Fibroblast of skin of left quadriceps (primary cell): ENCODE results near the gene BCL7C.
A peak's percentile ranks its signal among the peaks of the same experiment; 100 is the strongest.
"Not testable (repeated sequence)": the region's sequence is repeated elsewhere in the genome, so short reads cannot be mapped to it uniquely, and the experiment has no call there.

Experiments used
- DNase-seq, 2 experiments: peaks; one replicate each; pipeline ENCODE4 v3.0.0-alpha.2; 2013; ENCODE audit warnings: low read depth in 2 of 2

The BCL7C gene

GRCh38 chr16:30893744-30894539 is at the start of gene BCL7C:
Gene BCL7C, minus strand, starts transcription at chr16:30894077. Its CDS starts 133 bp downstream, at chr16:30893944.
- peak; percentile 70 for DNase-seq

- DNase-seq: no peak
Measured at GRCh38 chr16:30942426-30942806, 48.5 kb upstream of the BCL7C start.

DNA sequence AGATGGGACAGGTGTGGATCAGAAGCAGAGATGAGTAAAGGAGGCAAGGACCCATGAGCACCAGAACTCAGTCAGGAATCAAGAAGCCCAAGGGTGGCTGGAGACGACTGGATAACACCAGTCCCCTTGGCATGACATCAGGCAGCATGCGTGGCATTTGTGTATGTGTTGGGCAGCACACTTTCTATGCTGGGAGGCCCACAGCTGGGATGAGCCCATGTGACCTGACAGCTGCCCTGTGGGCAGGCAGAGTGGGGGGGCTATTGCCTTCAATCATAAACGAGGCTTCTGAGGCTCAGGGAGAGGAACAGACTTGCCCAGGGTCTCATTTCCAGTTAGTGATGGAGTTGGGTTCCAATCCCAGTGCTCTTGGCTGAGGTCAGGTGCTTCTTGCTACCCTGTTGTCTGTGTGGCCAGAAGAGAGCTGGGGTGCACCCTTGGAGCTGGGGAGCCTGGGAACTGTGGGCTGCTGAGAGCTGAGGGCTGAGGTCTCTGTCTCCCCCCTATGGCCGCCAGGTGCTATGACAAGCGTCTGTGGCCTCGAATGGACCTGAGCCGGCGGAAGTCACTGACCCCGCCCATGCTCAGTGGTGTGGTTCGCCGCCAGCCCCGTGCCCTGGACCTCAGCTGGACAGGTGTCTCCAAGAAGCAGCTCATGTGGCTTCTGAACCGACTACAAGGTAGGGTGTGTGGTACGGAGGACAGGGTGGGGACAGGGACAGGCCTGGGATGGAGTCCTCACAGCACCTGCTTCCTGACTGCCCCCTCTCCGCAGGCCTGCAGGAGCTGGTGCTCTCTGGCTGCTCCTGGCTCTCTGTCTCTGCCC is 47.9 kb upstream of the BCL7C start:
- DNase-seq: no peak

DNA sequence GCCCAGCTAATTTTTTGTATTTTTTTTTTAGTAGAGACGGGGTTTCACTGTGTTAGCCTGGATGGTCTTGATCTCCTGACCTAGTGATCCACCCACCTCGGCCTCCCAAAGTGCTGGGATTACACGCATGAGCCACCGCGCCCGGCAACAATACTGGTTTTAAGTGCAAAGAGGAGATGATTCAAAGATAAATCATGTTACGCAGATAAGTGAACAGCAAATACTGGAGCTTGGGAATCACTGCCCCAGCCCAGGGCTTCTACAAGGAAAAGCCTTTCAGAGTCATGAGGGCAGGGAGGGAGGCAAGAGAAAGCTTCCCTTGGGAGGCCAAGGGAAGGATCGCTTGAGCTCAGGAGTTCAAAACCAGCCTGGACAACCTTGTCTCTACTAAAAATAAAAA is 45.7 kb upstream of the BCL7C start:
- not testable (repeated sequence) for DNase-seq

DNA sequence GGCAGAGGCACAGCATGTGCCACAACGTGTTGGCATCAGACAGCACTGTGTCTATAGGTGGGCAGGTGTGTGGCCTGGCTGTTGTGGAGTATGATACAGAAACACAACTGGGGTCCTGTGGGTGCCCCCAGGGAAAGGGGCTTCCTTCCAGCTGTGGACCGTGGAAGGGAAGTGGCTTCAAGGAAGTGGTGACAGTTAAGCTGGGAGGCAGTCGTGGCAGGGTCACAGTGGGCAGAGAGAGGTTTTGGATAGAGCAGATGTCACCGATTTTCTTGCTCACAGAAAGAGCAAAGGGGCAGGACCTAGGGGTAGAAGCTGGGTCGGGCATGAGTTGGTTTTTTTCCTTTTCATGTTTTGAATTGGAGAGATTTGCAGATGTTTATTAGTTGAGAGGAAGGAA is 43.8 kb upstream of the BCL7C start:
- DNase-seq: no peak

DNA sequence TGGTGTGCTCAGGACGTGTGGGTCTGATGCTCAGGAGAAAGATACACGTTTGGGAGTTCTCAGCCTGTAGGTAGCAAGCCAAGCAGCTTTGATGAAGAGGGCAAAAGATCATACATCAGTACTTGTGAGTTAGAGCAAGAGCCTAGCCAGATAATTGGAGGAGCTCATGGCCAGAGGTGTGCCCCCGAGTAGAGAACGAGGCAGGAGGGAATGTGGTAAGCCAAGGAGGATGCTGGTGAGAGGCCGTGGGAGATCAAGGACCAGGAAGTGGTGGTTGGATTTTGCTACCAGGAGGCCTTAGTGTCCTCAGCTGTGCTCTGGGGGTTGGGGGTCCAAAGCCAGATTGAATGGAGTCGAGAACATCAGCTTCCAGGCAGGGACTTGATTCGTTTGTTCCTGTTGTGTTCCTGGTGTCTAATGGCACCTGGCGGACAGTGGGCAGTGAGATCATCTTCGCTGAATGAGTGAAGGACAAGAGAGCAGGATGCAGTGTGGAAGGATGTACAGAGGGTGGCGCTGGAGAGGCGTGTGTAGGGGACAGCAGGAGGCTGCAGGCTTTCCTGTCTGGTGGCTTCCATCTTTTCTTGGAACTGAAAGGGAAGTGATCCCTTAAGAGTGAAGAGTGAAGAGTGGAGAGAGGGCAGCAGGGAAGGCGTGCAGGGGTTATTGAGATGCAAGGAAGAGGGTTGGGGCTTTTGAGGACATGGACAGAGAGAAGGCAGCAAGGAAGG is 41.1 kb upstream of the BCL7C start:
- no peak for DNase-seq

GRCh38 chr16:30931068-30931650 is 37.3 kb upstream of the BCL7C start:
- no peak for DNase-seq

DNA sequence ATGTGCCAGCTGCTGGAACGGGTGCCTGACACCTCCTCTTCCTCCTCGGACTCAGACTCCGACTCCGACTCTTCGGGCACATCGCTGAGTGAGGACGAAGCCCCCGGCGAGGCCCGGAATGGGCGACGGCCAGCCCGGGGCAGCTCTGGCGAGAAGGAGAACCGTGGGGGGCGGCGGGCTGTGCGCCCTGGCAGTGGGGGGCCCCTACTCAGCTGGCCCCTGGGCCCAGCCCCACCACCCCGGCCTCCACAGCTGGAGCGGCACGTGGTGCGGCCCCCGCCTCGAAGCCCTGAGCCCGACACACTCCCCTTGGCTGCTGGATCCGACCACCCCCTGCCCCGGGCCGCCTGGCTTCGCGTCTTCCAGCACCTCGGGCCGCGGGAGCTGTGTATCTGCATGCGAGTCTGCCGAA is 36.3 kb upstream of the BCL7C start:
- no peak for DNase-seq

DNA sequence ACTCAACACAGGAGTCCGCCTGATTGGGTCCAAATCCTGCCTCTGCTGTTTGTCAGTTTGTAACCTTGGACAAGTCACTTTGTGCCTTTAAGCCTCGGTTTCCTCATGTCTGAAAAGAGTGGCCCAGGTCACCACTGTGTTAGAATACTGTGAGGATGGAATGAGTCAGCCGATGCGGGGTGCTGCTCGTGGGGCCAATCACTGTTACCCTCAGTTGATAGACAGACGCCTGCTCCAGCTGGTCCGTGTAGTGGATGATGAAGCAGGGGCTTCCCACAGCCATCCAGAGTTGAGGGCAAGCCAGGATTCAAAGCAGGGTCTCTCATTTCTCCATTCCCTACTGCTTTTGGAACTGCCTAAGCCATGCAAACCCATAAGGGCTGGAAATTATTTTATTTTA is 35.3 kb upstream of the BCL7C start:
- no peak for DNase-seq

DNA sequence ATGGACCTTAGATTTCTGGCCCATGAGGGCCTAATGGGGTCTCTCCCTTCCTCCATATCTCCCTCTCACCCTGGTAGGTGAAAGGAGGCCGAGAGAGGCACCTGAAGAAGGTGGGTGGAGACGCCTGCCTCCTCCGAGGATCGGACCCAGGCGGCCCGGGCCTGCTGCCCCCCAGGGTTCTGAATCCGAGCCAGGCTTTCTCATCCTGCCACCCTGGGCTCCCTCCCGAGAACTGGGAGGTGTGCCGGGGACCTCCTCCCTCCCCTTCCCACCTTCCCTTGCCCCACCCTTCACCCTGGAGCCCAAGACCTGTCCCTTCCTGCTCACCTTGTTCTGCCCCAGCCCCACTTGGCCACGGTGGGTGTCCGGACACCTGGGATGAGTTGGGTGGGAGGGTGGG is 34.5 kb upstream of the BCL7C start:
- DNase-seq: no peak

GRCh38 chr16:30927789-30928378 is 34.0 kb upstream of the BCL7C start:
- DNase-seq: no peak

DNA sequence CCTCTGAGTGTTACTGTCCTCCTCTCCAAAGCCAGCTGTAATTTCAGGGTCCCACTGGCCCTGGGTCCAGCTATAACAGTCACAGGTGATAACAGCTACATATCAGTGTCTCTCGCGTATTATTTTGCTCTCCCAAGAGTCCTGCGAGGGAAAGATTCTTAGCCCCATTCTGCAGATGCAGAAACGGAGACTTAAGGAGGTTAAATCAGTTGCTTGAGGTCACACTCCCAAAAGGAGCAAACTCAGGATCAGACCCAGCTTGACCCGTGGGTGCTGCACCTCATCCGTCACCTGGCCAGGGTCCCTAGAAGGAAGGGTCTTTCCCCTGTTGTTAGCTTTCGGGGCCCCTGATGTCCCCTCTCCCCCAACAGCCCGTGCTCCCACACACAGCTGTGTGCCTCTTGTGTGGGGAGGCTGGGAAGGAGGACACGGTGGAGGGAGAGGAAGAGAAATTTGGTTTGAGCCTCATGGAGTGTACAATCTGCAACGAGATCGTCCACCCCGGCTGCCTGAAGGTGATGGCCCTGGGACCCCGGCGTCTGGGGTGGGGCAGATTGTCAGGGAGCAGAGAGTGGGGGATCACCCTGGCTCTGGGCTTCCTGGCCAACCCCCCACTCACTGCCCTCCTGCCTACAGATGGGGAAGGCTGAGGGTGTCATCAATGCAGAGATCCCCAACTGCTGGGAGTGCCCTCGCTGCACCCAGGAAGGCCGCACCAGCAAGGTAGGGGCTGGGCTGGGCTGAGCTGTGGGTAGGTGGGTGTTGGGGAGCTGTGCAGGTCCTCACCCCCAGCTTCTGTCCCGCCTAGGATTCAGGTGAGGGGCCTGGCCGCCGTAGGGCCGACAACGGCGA is 33.3 kb upstream of the BCL7C start:
- DNase-seq: no peak

DNA sequence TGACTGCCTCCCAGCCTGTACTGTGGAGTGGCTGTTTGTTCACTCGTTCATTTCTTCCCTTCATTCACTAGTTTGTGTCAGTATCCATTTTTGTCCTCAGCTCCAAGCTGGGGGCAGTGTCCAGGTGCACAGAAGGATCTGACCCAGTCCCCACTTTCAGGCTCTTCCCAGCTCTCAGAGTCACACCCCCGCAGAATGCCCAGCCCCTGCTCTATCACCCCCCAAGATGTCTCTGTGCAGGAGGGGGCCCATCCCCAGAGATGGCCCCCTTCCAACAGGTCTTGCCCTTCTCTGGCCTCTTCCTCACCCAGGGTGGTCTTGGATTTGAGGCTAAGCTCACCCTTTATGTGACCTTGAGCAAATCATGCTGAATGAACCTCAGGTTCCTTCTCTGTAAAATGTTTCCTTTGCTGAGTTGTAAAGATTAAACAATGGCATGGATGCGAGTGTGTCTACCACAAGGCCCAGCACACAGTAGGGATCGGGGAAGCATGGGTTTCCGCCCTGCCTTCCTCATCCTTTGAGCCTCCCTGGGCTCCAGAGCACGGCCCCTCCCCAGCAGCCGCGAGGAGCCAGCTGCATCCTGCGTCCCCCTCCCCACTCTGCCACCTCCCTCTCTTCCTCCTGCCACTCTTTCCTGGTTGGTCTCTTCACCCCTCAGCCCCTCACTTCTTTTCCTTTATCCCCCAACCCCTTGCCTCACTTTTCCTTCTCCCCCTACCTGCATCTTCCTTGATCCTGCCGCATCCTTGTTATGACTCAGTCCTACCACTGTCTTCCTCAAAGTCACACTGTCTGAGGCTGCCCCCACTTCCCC is 32.3 kb upstream of the BCL7C start:
- no peak for DNase-seq

DNA sequence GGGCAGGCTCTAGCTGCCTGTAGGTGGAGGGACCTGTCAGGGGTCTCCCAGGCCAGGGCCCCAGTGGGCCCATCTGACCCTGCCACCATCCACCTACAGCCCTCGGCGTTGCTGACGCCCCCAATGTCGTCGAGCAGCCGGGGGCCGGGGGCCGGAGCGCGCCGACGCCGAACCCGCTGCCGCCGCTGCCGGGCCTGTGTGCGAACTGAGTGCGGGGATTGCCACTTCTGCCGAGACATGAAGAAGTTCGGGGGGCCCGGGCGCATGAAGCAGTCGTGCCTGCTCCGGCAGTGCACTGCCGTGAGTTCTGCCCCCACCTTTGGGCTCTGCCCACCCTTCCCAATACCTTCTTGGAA is 31.7 kb upstream of the BCL7C start:
- DNase-seq: no peak

- DNase-seq: no peak
Measured at GRCh38 chr16:30924913-30925631, 31.2 kb upstream of the BCL7C start.

DNA sequence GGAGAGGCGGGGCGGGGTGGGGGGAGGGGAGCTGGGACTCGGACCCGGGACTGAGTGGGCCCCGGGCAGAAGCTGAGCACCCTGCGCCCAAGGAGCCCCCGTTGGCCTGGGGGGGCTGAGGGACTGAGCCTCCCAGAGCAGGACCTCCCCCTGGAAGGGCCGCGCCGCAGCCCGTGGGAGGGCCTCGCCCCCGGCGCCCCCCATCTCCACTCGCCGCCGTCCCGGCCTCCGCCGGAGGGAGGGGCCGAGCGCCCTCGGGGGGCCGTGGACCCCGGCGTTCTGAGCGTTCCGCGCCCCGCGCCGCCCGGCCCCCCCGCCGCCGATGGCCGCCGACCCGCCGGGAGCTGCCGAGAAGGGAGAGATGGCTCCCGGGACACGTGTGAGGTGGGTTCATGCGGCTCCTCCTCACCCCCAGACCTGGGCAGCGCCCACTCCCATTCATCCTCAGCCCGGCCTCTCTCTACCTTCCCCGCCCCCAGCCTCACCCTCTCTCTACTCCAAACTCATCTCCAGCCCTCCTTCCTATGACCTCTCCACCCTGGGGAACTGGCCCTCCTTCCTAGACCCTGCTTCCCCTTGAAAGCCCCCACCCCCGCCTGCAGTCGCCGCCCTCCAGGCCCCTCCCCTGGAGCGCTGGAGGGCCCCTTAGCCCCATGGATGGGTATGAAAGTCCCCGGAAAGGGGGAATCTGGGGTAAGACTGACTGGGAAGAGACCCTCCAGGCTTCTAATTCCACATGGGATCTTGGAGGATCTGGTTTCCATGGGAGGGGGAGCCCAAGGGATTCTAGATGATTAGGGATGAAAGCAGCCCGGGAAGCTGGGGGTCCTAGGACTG is 30.4 kb upstream of the BCL7C start:
- no peak for DNase-seq

DNA sequence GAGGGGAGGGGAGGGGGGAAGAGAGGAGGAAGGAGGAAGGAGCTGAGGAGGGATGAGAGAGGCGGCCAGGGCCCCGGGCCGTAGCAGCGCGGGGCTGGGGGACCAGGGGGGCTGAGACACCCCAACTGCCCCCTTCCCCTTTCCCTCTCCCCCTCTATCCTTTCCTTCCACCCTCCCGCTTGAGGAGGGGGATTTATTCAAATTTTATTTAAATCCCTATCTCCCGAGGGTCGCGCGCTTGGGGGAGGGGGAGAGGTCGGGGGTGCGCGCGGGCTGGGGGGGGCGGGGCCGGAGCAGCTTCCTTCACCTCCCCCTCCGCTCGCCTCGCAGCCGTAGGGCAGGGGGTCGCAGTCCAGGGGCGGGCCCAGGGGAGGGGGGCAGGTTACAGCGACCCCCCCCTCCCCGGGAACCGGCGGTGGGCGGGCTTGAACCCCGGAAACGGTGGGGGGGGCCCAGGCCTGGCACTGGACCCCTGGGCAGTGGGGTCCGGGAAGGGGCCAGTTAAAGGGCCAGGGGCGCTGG is 29.7 kb upstream of the BCL7C start, which contains the start of gene FBXL19:
TSS of gene FBXL19 (plus strand) at position 19 of the 522 bp plus-strand sequence. CDS start 2,183 bp downstream, outside the sequence.
- DNase-seq: no peak
